GM12878 (cell line): ENCODE results near the gene UBXN11. TPM values are rescaled to one million over a fixed set of nuclear protein-coding genes. Genes with fewer than 3 reads are reported as not detected.

Experiments
- ATAC-seq: fragments of 200-7000 bp; cut with Tn5 transposase; 3 replicates; pipeline ENCODE4 v1.9.1; 2020; ENCODE audit warnings: mild to moderate bottlenecking, moderate library complexity
- BruUV-seq: library from RNA; stranded (reverse); fragments of 400-500 nt; replicated peaks from 2 replicates; lab custom pipeline; 2021; lab: Mats Ljungman, UMichigan
- CTCF ChIA-PET: fragments of 300-600 bp; sonication (Branson Sonifier 250); formaldehyde crosslinking; extraction: SDS; loops from one replicate; lab custom pipeline; 2021; ENCODE audit warnings: inconsistent platforms; lab: Yijun Ruan, JAX
- POLR2A ChIA-PET: fragments of 350-600 bp; formaldehyde crosslinking; extraction: SDS; loops from one replicate; lab custom pipeline; 2021; ENCODE audit warnings: inconsistent platforms; lab: Charles Lee
- RAD21 ChIA-PET: fragments of 300-600 bp; sonication (Branson Sonifier 250); formaldehyde crosslinking; loops from one replicate; lab custom pipeline; 2023; ENCODE audit warnings: antibody characterized with exemption; ENCODE audit not compliant: unreplicated experiment; lab: Charles Lee
- SMC1A ChIA-PET: fragments of 300-600 bp; sonication (Branson Sonifier 250); formaldehyde crosslinking; loops from one replicate; lab custom pipeline; 2023; ENCODE audit not compliant: unreplicated experiment, uncharacterized antibody; lab: Charles Lee
- DNase-seq: peaks from one replicate; pipeline ENCODE4 v3.0.0-alpha.2; 2011; ENCODE audit warnings: low read depth, low spot score
- FAIRE-seq: peaks from 3 replicates; lab custom pipeline; 2011; peaks lifted over from hg19 to GRCh38; lab: Jason Lieb, UNC
- H2AFZ ChIP-seq: 2 replicates; pipeline ENCODE4 v1.6.0; 2011; ENCODE audit warnings: low read depth, low read length, control low read depth; ENCODE audit not compliant: control insufficient read depth
- H3K27ac ChIP-seq: 2 replicates; pipeline ENCODE4 v1.5.1; 2011; ENCODE audit warnings: control low read depth; ENCODE audit not compliant: control insufficient read depth, insufficient read depth
- H3K27me3 ChIP-seq, 2 experiments: replicated peaks in 1 of 2; 2 replicates each; pipeline versions ENCODE4 v1.6.0 to v1.6.1; 2011; ENCODE audit warnings: low read length in 1 of 2; ENCODE audit not compliant: control insufficient read depth in 2 of 2, insufficient read depth in 2 of 2
- H3K36me3 ChIP-seq, 2 experiments: 2 replicates each; pipeline ENCODE4 v1.5.1; 2011; ENCODE audit warnings: low read length in 1 of 2; ENCODE audit not compliant: control insufficient read depth in 2 of 2, insufficient read depth in 2 of 2
- H3K4me1 ChIP-seq: 2 replicates; pipeline ENCODE4 v1.6.1; 2011; ENCODE audit warnings: mild to moderate bottlenecking, low read length, moderate library complexity, mixed read lengths; ENCODE audit not compliant: control insufficient read depth, insufficient read depth
- H3K4me2 ChIP-seq: 2 replicates; pipeline ENCODE4 v1.6.0; 2011; ENCODE audit warnings: control low read depth; ENCODE audit not compliant: control insufficient read depth, insufficient read depth
- H3K4me3 ChIP-seq: fragments of 200-600 bp; sonication (generic); 2 replicates; pipeline ENCODE4 v1.5.1; 2016
- H3K79me2 ChIP-seq: 2 replicates; pipeline ENCODE4 v1.6.0; 2011; ENCODE audit warnings: low read length; ENCODE audit not compliant: control insufficient read depth, insufficient read depth
- H3K9ac ChIP-seq: 2 replicates; pipeline ENCODE4 v1.8.0; 2011; ENCODE audit warnings: low read length, control low read depth, mixed read lengths; ENCODE audit not compliant: control insufficient read depth, insufficient read depth
- H3K9me3 ChIP-seq: replicated peaks from 3 replicates; pipeline ENCODE4 v1.5.1; 2011; ENCODE audit warnings: mild to moderate bottlenecking, low read length; ENCODE audit not compliant: control insufficient read depth, insufficient read depth
- H4K20me1 ChIP-seq: 2 replicates; pipeline ENCODE4 v1.6.0; 2011; ENCODE audit not compliant: control insufficient read depth, insufficient read depth
- BCL11A ChIP-seq: IDR thresholded peaks from 2 replicates; pipeline ENCODE4 v1.6.1; 2011; ENCODE audit warnings: low read depth, low read length
- MLLT1 ChIP-seq: fragments of 450-650 bp; IDR thresholded peaks from 2 replicates; pipeline ENCODE4 v1.6.1; 2016; ENCODE audit warnings: mild to moderate bottlenecking
- MYC ChIP-seq: IDR thresholded peaks from 2 replicates; pipeline ENCODE4 v1.6.1; 2011; ENCODE audit warnings: mild to moderate bottlenecking, low read length, moderate library complexity, inconsistent platforms; ENCODE audit not compliant: insufficient read depth, insufficient replicate concordance, insufficient read length, severe bottlenecking
- PAX8 ChIP-seq: fragments of 450-650 bp; IDR thresholded peaks from 2 replicates; pipeline ENCODE4 v1.6.1; 2017; ENCODE audit warnings: mild to moderate bottlenecking, moderate library complexity
- PML ChIP-seq: IDR thresholded peaks from 2 replicates; pipeline ENCODE4 v1.6.1; 2012; ENCODE audit warnings: low read length, inconsistent platforms
- POLR2AphosphoS5 ChIP-seq: IDR thresholded peaks from 2 replicates; pipeline ENCODE4 v1.6.1; 2011; ENCODE audit warnings: mild to moderate bottlenecking, low read length, inconsistent platforms
- RFX5 ChIP-seq: IDR thresholded peaks from 2 replicates; pipeline ENCODE4 v1.6.1; 2011; ENCODE audit warnings: low read depth, low read length, improper control_type of control experiment
- SMC3 ChIP-seq: IDR thresholded peaks from 2 replicates; pipeline ENCODE4 v1.6.1; 2011; ENCODE audit warnings: low read length, improper control_type of control experiment, borderline replicate concordance
- SP1 ChIP-seq: IDR thresholded peaks from one replicate; pipeline ENCODE4 v1.6.1; 2011; ENCODE audit warnings: low read depth, low read length
- ZNF274 ChIP-seq: IDR thresholded peaks from one replicate; pipeline ENCODE4 v1.8.0; 2011; ENCODE audit not compliant: insufficient read length, insufficient read depth
- ZNF384 ChIP-seq: IDR thresholded peaks from 2 replicates; pipeline ENCODE4 v1.6.1; 2012; ENCODE audit warnings: low read depth, mild to moderate bottlenecking, low read length, improper control_type of control experiment, borderline replicate concordance
- ZZZ3 ChIP-seq: IDR thresholded peaks from 2 replicates; pipeline ENCODE4 v1.6.1; 2011; ENCODE audit warnings: low read depth; ENCODE audit not compliant: control insufficient read depth, insufficient read length
- whole genome bisulfite sequencing: methylation state at CpG from one replicate; pipeline ENCODE4 v1.1.6; 2016; ENCODE audit warnings: low lambda C conversion rate; ENCODE audit not compliant: insufficient replicate concordance, insufficient coverage; ENCODE audit errors: missing lambda C conversion rate; 5-methylcytosine and 5-hydroxymethylcytosine counted together
- in situ Hi-C: fragments of 300-500 bp; cut with MboI; formaldehyde crosslinking; loops from 9 replicates; pipeline ENCODE4 v1.14.3; 2018; ENCODE audit warnings: mixed read lengths
- intact Hi-C: fragments of 100-400 bp; cut with micrococcal nuclease; formaldehyde crosslinking; loops from one replicate; pipeline ENCODE4 v1.14.2; 2022; ENCODE audit not compliant: unreplicated experiment
- polyA plus RNA-seq, 11 experiments: library from polyadenylated mRNA; depleted of rRNA in 4 of 11; unstranded in 6 of 11; stranded (reverse) in 5 of 11; fragments of >200 nt; fragmentation: Nextera tagmentation in 4 of 11; fragmentation: Illumina TruSeq in 1 of 11; extraction: Ambion mirVana in 4 of 11; extraction: Trizol in 1 of 11; gene quantifications; 1 replicate in 1 of 11; 2 replicates in 10 of 11; pipeline versions ENCODE4 v1.2.1 to v1.2.3, GENCODE V29; 2011 to 2016; ENCODE audit warnings: inconsistent platforms in 2 of 11, missing spikeins in 2 of 11, low read depth in 1 of 11
- total RNA-seq, 4 experiments: library from RNA; depleted of rRNA in 3 of 4; stranded (reverse); fragments of >200 nt in 3 of 4; fragmentation: Illumina TruSeq in 1 of 4; extraction: Trizol in 1 of 4; gene quantifications; 2 replicates each; pipeline versions ENCODE4 v1.2.1 to v1.2.3, GENCODE V29; 2013 to 2021

Gene UBXN11
- total and polyA plus RNA-seq, 10 of the 15 experiments (the other 5 are each of a cell fraction or from before 2014, with no cell fraction given), result 0.32 to 34.4 (median 9.6) TPM

GRCh38 chr1:26291433-26291832 lies 15.0 kb downstream of the UBXN11 start:
- no peak for ATAC-seq
- POLR2A ChIA-PET, result interaction anchor here (9.2 kb wide), 1 partner anchor 27 kb away, joined by 253 read pairs; the partner anchor contains the start of gene CD52
- no peak for DNase-seq
- CTCF ChIA-PET, result interaction anchor here (1.0 kb wide), 1 partner anchor 31 kb away, joined by 3 read pairs; no protein-coding TSS in a partner anchor
- H3K27ac ChIP-seq, result no peak overlapping the region
- no peaks in the 10 kb centered on the region for H3K79me2 ChIP-seq
- H2AFZ ChIP-seq, result no peak overlapping the region
- no peak for FAIRE-seq
- RAD21 ChIA-PET, result no interaction called here
- H3K27me3 ChIP-seq, result no peaks in the 10 kb centered on the region
- no peak overlapping the region for H3K4me2 ChIP-seq
- peaks cover 50% of the 10 kb centered on the region for H3K4me1 ChIP-seq
- in situ Hi-C loops (no loop called here), intact Hi-C loops (no loop called here)
- no peak for TF ChIP-seq ZNF274
- no peak for TF ChIP-seq PAX8
- TF ChIP-seq ZNF384, result no peak
- TF ChIP-seq SP1, result no peak
- TF ChIP-seq PML, result no peak
- no peak for TF ChIP-seq SMC3
- no peak for TF ChIP-seq BCL11A
- no peak for TF ChIP-seq ZZZ3
- no peak for TF ChIP-seq RFX5
- TF ChIP-seq MYC, result no peak
- TF ChIP-seq MLLT1, result no peak
- TF ChIP-seq POLR2AphosphoS5, result no peak
- no peak overlapping the region for H3K4me3 ChIP-seq
- WGBS, result 89% methylated on average over 3 of the region's 3 CpGs
- no peaks in the 10 kb centered on the region for H3K36me3 ChIP-seq
- no peak overlapping the region for H3K9ac ChIP-seq
- H4K20me1 ChIP-seq, result no peaks in the 10 kb centered on the region
- SMC1A ChIA-PET, result interaction anchor here (11.1 kb wide), 1 partner anchor 29 kb away, joined by 474 read pairs; the partner anchor contains the start of gene CD52
- H3K9me3 ChIP-seq, result no peaks in the 10 kb centered on the region
- BruUV-seq, result no TSS peak
